Endothelial cell of umbilical vein (primary cell): ENCODE measurements around the gene CDC42SE1. TPM values are rescaled to one million over a fixed set of nuclear protein-coding genes. Genes with fewer than 3 reads are reported as not detected.

Source experiments
- BruUV-seq: library from RNA; stranded (reverse); fragments of 400-500 nt; replicated peaks from 2 replicates; lab custom pipeline; 2021; lab: Mats Ljungman, UMichigan
- CTCF ChIA-PET: fragments of 300-600, 350-600 bp; sonication (Branson Sonifier 250); formaldehyde crosslinking; loops from one replicate; lab custom pipeline; 2021; ENCODE audit warnings: antibody characterized with exemption, inconsistent platforms; lab: Charles Lee
- POLR2A ChIA-PET: fragments of 300-600, 350-600 bp; sonication (Branson Sonifier 250); formaldehyde crosslinking; loops from one replicate; lab custom pipeline; 2021; ENCODE audit warnings: antibody characterized with exemption, inconsistent platforms; lab: Charles Lee
- DNase-seq: peaks from one replicate; pipeline ENCODE4 v3.0.0-alpha.2; 2011; ENCODE audit warnings: low read depth, low spot score
- FAIRE-seq: peaks from 2 replicates; lab custom pipeline; 2011; peaks lifted over from hg19 to GRCh38; lab: Jason Lieb, UNC
- H2AFZ ChIP-seq: 2 replicates; pipeline ENCODE4 v1.6.0; 2012; ENCODE audit warnings: low read depth, low read length, control low read depth, inconsistent platforms
- H3K27ac ChIP-seq: 2 replicates; pipeline ENCODE4 v1.5.1; 2011; ENCODE audit warnings: low read depth, mild to moderate bottlenecking, control low read depth, low read length, moderate library complexity; ENCODE audit not compliant: insufficient read depth
- H3K27me3 ChIP-seq, 2 experiments: 2 replicates each; pipeline versions ENCODE4 v1.6.0 to v1.6.1; 2011; ENCODE audit warnings: low read length in 2 of 2, mixed read lengths in 1 of 2; ENCODE audit not compliant: control insufficient read depth in 2 of 2, insufficient read depth in 2 of 2
- H3K36me3 ChIP-seq, 2 experiments: 2 replicates in 1 of 2; 3 replicates in 1 of 2; pipeline ENCODE4 v1.5.1; 2011; ENCODE audit warnings: low read length in 2 of 2, mild to moderate bottlenecking in 1 of 2, moderate library complexity in 1 of 2; ENCODE audit not compliant: control insufficient read depth in 2 of 2, insufficient read depth in 2 of 2; ENCODE audit errors: extremely low read depth in 1 of 2
- H3K4me1 ChIP-seq: 3 replicates; pipeline ENCODE4 v1.5.1; 2011; ENCODE audit warnings: mild to moderate bottlenecking, low read length; ENCODE audit not compliant: control insufficient read depth, insufficient read depth; ENCODE audit errors: extremely low read depth
- H3K4me2 ChIP-seq: 2 replicates; pipeline ENCODE4 v1.6.1; 2011; ENCODE audit warnings: low read length, control low read depth, mixed read lengths; ENCODE audit not compliant: insufficient read depth
- H3K4me3 ChIP-seq, 3 experiments: fragments of 200-600 bp in 1 of 3; sonication (generic), shearing (Covaris generic) in 1 of 3; replicated peaks in 1 of 3; 2 replicates each; pipeline ENCODE4 v1.5.1; 2011 to 2016; ENCODE audit warnings: control low read depth in 3 of 3, low read length in 3 of 3, mild to moderate bottlenecking in 2 of 3, inconsistent platforms in 1 of 3, low read depth in 1 of 3, moderate library complexity in 1 of 3; ENCODE audit not compliant: insufficient read depth in 1 of 3
- H3K79me2 ChIP-seq: 2 replicates; pipeline ENCODE4 v1.6.0; 2012; ENCODE audit warnings: low read length, inconsistent platforms; ENCODE audit not compliant: control insufficient read depth, insufficient read depth
- H3K9ac ChIP-seq: replicated peaks from 2 replicates; pipeline ENCODE3; 2011; ENCODE audit warnings: low read length, control low read depth; ENCODE audit not compliant: insufficient read depth; ENCODE audit errors: extremely low read depth
- H3K9me1 ChIP-seq: replicated peaks from 3 replicates; pipeline ENCODE4 v1.6.0; 2011; ENCODE audit warnings: mild to moderate bottlenecking, low read length; ENCODE audit not compliant: control insufficient read depth, insufficient read depth; ENCODE audit errors: extremely low read depth
- H3K9me3 ChIP-seq: replicated peaks from 2 replicates; pipeline ENCODE4 v1.5.1; 2012; ENCODE audit warnings: low read length, inconsistent platforms; ENCODE audit not compliant: control insufficient read depth, insufficient read depth
- H4K20me1 ChIP-seq: replicated peaks from 2 replicates; pipeline ENCODE3; 2011; ENCODE audit warnings: mild to moderate bottlenecking, low read length; ENCODE audit not compliant: control insufficient read depth, insufficient read depth; ENCODE audit errors: extremely low read depth
- CTCF ChIP-seq, 2 donors: IDR thresholded peaks; 1 replicate in 1 of 2; 2 replicates in 1 of 2; pipeline ENCODE4 v1.5.1; 2011; ENCODE audit warnings: low read length in 2 of 2, mild to moderate bottlenecking in 2 of 2, moderate library complexity in 2 of 2, control low read depth in 1 of 2, inconsistent platforms in 1 of 2, low read depth in 1 of 2; ENCODE audit not compliant: insufficient read depth in 1 of 2; ENCODE audit errors: extremely low read depth in 1 of 2
- EZH2 ChIP-seq: IDR thresholded peaks from 2 replicates; pipeline ENCODE4 v1.6.1; 2012; ENCODE audit warnings: borderline replicate concordance, low read depth, mild to moderate bottlenecking, moderate library complexity, low read length, inconsistent platforms; ENCODE audit not compliant: severe bottlenecking
- FOS ChIP-seq: IDR thresholded peaks from 2 replicates; pipeline ENCODE4 v1.6.1; 2011; ENCODE audit warnings: mild to moderate bottlenecking, low read length, moderate library complexity, borderline replicate concordance; ENCODE audit not compliant: insufficient read depth
- GATA2 ChIP-seq: IDR thresholded peaks from 2 replicates; pipeline ENCODE4 v1.7.0; 2011; ENCODE audit warnings: low read depth, mild to moderate bottlenecking, moderate library complexity, mixed read lengths, low read length; ENCODE audit not compliant: insufficient read length, insufficient read depth
- JUN ChIP-seq: IDR thresholded peaks from 2 replicates; pipeline ENCODE4 v1.6.1; 2011; ENCODE audit warnings: borderline replicate concordance, low read depth; ENCODE audit not compliant: insufficient read length, insufficient read depth
- MYC ChIP-seq: IDR thresholded peaks from one replicate; pipeline ENCODE4 v1.6.1; 2011; ENCODE audit warnings: mild to moderate bottlenecking, low read depth, low read length
- POLR2A ChIP-seq: IDR thresholded peaks from 2 replicates; pipeline ENCODE4 v1.6.1; 2012; ENCODE audit warnings: low read depth, mild to moderate bottlenecking, control low read depth, low read length
- POLR2AphosphoS5 ChIP-seq: IDR thresholded peaks from 2 replicates; pipeline ENCODE4 v1.6.1; 2012; ENCODE audit warnings: low read depth, mild to moderate bottlenecking, control low read depth, low read length, moderate library complexity; ENCODE audit not compliant: insufficient read depth
- dilution Hi-C: fragments of 300-500 bp; cut with MboI; formaldehyde crosslinking; loops from one replicate; pipeline ENCODE4 v1.15.0; 2019; ENCODE audit warnings: low sequenced_read_pairs; ENCODE audit not compliant: extremely low pct_ligation_motif_present
- intact Hi-C: fragments of 100-400 bp; cut with micrococcal nuclease; formaldehyde crosslinking; loops from one replicate; pipeline ENCODE4 v1.10.0; 2022
- polyA plus RNA-seq, 4 experiments: library from polyadenylated mRNA; depleted of rRNA in 3 of 4; stranded (reverse) in 3 of 4; unstranded in 1 of 4; fragments of >200 nt; gene quantifications; 2 replicates each; pipeline versions ENCODE4 v1.2.1 to v1.2.3, GENCODE V29; 2011 to 2012; ENCODE audit warnings: missing spikeins in 1 of 4
- total RNA-seq: library from RNA; stranded (reverse); gene quantifications from 2 replicates; pipeline ENCODE4 v1.2.3, GENCODE V29; 2021
- TF ChIP-seq, protein P1 (sequence below): IDR thresholded peaks from 2 replicates; pipeline ENCODE4 v1.6.1; 2011; ENCODE audit not compliant: insufficient read depth, insufficient read length

CDC42SE1 gene
- total and polyA plus RNA-seq, 2 donors (not counting 3 experiments of a cell fraction or from before 2014, with no cell fraction given) = 59.6 to 85.9 TPM

- POLR2A ChIA-PET = interaction anchor here (0.6 kb wide), 1 partner anchor 67 kb away, joined by 3 read pairs; no protein-coding TSS in a partner anchor
- Histone ChIP-seq H3K9me1 (no peaks in the 10 kb centered on the region), H3K27me3 (no peaks in the 10 kb centered on the region), H3K4me1 (peaks cover 10% of the 10 kb centered on the region), H3K4me3 (no peak overlapping the region), H3K9ac (no peak overlapping the region), H3K27ac (no peak overlapping the region), H3K9me3 (no peaks in the 10 kb centered on the region), H4K20me1 (no peaks in the 10 kb centered on the region), H3K4me2 (no peak overlapping the region), H2AFZ (no peak overlapping the region), H3K36me3 (no peaks in the 10 kb centered on the region), H3K79me2 (no peaks in the 10 kb centered on the region)
- no peak for DNase-seq
- CTCF ChIA-PET = interaction anchor here (0.7 to 12.7 kb wide), 2 partner anchors 52 to 57 kb away, joined by 3 to 623 read pairs; partner anchors contain the start of genes C1orf56 and TNFAIP8L2
- TF ChIP-seq, protein P1, sequence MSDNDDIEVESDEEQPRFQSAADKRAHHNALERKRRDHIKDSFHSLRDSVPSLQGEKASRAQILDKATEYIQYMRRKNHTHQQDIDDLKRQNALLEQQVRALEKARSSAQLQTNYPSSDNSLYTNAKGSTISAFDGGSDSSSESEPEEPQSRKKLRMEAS = no peak
- TF ChIP-seq EZH2 (no peak), GATA2 (no peak), CTCF (IDR thresholded peaks at IDR 0.05; ENCODE audit: extremely low read depth in 1 of 2, insufficient read depth in 1 of 2, low read depth in 1 of 2, low read length in 2 of 2) (no peak), FOS (no peak), POLR2AphosphoS5 (no peak), MYC (no peak), JUN (no peak), POLR2A (no peak)
- dilution Hi-C loops (no loop called here), intact Hi-C loops (loop anchor here (10.0 kb wide), 1 partner anchor 240 kb away; the partner anchor contains the start of gene RFX5)
- no peak for FAIRE-seq
- BruUV-seq = no TSS peak
These were observed 45.2 kb upstream of the CDC42SE1 start for GRCh38 chr1:151104630-151105029.
